Fibroblast of skin of left quadriceps (primary cell): ENCODE data around the gene ZFAND3.

Source experiments
- DNase-seq, 2 experiments: peaks; one replicate each; pipeline ENCODE4 v3.0.0-alpha.2; 2013; ENCODE audit warnings: low read depth in 2 of 2

Gene ZFAND3

GRCh38 chr6:38133932-38134703, 314.6 kb downstream of the ZFAND3 start:
- DNase-seq: no peak

- DNase-seq: no peak
Measured at GRCh38 chr6:38134704-38135088, 315.2 kb downstream of the ZFAND3 start.

- no peak for DNase-seq
Measured at GRCh38 chr6:38136547-38136946, 317.0 kb downstream of the ZFAND3 start.

- no peak for DNase-seq
Measured at GRCh38 chr6:38137608-38138265, 318.2 kb downstream of the ZFAND3 start.

GRCh38 chr6:38138374-38138773, 318.8 kb downstream of the ZFAND3 start:
- DNase-seq: no peak

- no peak for DNase-seq
Measured at GRCh38 chr6:38141085-38141484, 321.6 kb downstream of the ZFAND3 start.

- no peak for DNase-seq
Measured at GRCh38 chr6:38141716-38142115, 322.2 kb downstream of the ZFAND3 start.

GRCh38 chr6:38142178-38142902, 322.8 kb downstream of the ZFAND3 start:
- no peak for DNase-seq

GRCh38 chr6:38143191-38144150, 323.9 kb downstream of the ZFAND3 start:
- DNase-seq: no peak

- no peak for DNase-seq
Measured at GRCh38 chr6:38144365-38144945, 324.9 kb downstream of the ZFAND3 start.

GRCh38 chr6:38146021-38146733, 326.6 kb downstream of the ZFAND3 start:
- DNase-seq: no peak

GRCh38 chr6:38146734-38147027, 327.2 kb downstream of the ZFAND3 start:
- no peak for DNase-seq

- DNase-seq: no peak
Measured at GRCh38 chr6:38148606-38149005, 329.1 kb downstream of the ZFAND3 start.

- peak; percentile 20 to 32 for DNase-seq
Measured at GRCh38 chr6:38149531-38149930, 330.0 kb downstream of the ZFAND3 start.

GRCh38 chr6:38150021-38150420, 330.5 kb downstream of the ZFAND3 start:
- no peak for DNase-seq

- no peak for DNase-seq
Measured at GRCh38 chr6:38150681-38151296, 331.3 kb downstream of the ZFAND3 start.

- no peak for DNase-seq
Measured at GRCh38 chr6:38151580-38152500, 332.3 kb downstream of the ZFAND3 start.

GRCh38 chr6:38152620-38153019, 333.1 kb downstream of the ZFAND3 start:
- DNase-seq: no peak
